ENCODE results near the gene TAF1.
"Not testable (repeated sequence)": the region's sequence is repeated elsewhere in the genome, so short reads cannot be mapped to it uniquely, and the experiment has no call there.

TAF1 gene

DNA sequence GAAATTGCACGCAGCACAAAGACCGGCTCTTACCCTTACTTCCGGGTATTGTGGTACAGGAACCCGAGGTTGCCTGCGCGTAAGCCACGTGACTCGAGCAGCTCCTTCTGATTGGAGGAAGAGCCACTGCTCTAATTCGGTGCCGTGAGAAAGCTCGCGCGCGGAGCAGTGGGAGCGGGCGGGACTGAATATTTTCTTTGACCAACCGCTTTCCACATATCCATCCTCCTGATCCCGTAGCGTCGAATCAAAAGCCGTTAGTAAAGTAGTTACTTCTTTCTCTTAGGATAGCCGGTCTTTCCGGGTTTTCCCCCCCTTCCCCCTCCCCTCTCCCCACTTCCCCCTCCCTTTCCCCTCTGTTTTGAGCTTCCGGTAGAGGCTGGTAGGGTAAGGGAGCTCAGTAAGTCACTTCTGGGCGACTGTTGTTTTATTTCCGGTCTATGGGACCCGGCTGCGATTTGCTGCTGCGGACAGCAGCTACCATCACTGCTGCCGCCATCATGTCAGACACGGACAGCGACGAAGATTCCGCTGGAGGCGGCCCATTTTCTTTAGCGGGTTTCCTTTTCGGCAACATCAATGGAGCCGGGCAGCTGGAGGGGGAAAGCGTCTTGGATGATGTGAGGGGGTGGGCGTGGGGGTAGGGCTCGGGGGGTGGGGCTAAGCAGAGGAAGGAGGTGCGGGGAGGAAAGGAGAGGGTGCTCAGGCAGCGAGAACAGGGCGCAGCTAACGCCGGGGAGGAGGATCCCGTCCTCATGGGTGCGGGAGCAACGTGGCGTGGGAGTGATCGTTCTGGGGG is at the start of gene TAF1:
Gene TAF1 (plus strand): TSS at position 483 of the 799 bp plus-strand sequence. CDS start 18 bp downstream, at position 501.
- peak; percentile 87 for DNase-seq

DNA sequence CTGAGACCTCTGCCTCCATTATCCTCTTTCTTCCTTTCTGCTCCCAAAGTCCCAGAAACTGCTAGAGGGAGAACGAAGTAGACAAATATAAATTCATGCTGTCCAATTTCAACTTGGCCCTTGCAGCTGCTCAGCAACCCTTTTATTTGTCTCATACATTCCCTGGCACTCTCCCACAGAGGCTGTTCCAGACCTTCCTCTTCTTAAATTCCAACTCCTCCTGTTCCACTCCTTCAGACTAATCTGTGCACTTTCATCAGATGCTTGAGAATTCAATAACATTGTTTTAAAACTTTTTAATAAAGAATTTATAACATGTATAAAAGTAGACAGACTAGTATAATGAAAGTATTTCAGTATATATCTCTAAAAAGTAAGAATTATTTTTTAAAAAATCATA is 49.2 kb upstream of the TAF1 start:
- DNase-seq = not testable (repeated sequence)

DNA sequence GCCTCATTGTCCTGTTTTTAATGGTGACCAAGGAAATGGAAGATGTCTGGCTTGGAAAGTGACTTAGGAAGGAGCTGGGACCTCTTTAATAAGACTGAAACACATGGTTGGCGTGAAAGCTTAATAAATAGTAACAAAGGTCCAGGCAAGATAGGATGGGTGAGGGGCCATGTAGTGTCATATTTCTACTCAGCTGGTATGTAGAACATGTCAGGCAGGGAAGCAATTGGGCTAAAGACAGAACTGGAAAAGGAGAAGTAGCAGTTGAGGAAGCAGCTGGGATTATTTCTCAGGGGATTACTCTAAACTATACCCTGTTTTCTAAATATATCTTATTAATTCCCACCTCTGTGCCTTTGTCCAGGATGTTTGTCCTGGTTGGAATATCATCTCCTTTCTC is 46.0 kb upstream of the TAF1 start:
- no peak for DNase-seq

DNA sequence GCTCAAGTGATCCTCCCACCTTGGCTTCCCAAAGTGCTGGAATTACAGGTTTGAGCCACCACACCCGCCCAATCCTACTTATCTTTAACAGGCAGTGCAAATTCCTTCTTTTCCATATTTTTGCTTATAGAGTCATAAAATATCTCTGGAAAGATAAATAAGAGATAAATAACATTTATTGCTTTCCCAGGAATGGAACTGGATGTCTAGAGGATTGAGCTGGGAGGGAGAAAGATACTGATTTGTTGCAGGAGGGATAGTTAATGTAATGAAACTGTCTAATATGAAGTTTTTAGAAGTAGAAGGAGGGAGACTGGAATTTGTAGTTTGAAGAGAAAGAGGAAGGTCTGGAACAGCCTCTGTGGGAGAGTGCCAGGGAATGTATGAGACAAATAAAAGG is 44.4 kb upstream of the TAF1 start:
- no peak for DNase-seq

GRCh38 chrX:71324452-71324851 is 41.7 kb upstream of the TAF1 start:
- DNase-seq = not testable (repeated sequence)

- DNase-seq = no peak
Measured at GRCh38 chrX:71326394-71326793, 39.8 kb upstream of the TAF1 start.

- not testable (repeated sequence) for DNase-seq
Measured at GRCh38 chrX:71349151-71349665, 16.9 kb upstream of the TAF1 start.

DNA sequence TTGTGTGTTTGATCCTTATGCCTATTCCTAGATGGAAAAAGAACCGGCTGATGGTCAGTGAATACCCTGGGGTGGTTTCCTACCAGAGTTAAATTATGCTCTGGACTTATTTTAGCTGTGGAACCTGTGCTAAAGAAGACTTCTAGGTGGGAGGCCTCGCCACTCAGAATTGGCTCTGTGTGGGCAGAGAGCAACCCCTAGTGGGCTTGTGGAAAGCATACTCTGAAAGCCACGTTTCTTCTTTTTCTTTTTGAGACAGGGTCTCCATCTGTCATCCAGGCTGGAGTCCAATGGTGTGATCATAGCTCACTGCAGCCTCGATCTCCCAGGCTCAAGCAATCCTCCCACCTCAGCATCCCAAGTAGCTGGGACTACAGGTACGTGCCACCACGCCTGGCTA is 16.3 kb upstream of the TAF1 start:
- not testable (repeated sequence) for DNase-seq

GRCh38 chrX:71352439-71352838 is 13.7 kb upstream of the TAF1 start:
- not testable (repeated sequence) for DNase-seq

DNA sequence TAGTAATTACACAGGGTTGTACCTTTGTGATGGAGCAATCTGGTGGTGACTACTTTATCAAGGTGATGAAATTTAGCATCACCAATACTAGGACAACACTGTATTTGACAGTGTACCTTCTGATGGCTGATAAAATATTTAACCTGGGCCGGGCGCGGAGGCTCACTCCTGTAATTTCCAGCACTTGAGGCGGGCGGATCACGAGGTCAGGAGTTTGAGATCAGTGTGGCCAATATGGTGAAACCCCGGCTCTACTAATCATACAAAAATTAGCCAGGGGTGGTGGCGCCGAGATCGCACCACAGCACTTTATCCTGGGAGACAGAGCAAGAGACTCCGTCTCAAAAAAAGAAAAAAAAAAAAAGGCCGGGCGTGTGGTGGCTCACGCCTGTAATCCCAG is 1.9 kb upstream of the TAF1 start:
- no peak for DNase-seq

DNA sequence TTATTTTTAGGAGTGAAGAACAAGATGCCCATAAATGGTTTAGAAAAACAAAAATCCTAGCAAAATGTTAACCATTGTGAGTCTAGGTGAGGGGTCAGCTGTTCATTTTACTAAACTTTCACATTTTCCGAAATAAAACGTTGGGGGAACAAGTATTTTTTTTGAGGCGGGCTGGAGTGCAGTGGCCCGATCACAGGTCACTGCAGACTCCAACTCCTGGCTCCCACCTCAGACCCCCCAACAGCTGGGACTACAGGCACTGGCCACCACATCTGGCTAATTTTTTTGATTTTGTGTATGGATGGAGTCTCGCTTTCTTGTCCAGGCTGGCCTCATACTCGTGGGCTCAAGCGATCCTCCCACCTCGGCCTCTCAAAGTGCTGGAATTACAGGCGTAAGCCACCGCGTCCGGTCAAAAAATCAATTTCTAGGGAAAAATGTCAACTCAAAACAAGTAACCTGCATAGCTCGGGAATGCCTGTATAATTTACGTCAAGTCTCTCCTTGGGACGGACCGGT is 742 bp upstream of the TAF1 start:
- no peak for DNase-seq

DNA sequence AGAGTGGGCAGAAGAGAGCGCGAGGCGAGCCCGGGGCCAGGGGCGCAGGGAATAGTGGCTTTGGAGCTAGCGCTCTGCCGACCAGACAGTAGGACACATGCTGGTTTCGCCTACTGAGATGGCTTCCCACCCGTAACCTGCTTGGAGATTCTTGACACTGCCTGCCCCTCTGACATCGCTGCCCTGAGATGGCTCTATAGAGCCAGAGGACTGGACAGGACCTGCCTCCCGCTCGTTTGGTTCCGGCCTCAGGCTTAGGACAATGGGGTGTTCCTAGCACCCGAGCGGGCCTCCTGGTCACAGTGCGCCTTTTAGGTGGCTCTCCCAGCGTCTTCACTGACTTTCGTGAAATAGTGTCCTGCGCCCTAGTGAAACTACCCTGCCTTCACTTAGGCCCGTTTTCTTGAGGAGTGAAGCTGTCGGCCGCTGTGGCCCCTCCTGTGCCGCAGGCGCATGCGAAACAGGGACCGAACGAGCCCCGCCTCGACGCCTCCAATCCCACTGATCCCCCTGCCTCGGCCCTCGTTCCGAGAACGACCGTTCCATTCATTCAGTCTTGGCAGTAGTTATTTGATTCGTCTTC is 608 bp downstream of the TAF1 start:
- peak; percentile 19 for DNase-seq

- DNase-seq = no peak
Measured at GRCh38 chrX:71367396-71367795, 1.2 kb downstream of the TAF1 start.

DNA sequence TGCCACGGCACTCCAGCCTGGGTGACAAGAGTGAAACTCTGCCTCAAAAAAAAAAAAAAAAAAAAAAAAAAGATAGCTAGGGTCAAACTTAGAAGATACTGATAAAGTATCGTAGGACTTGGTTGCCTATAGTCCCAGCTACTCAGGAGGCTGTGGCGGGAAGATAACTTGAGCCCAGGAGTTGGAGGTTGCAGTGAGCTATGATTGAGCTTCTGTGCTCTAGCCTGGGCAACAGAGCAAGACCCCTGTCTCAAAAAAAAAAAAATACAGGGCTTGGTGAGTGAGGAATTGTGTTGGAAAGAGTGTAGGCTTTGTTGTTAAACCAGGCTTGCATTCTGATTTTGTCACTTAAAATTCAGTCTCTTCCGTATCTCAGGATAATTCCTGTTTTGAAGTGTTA is 6.2 kb downstream of the TAF1 start:
- DNase-seq = no peak

- no peak for DNase-seq
Measured at GRCh38 chrX:71378732-71379131, 12.6 kb downstream of the TAF1 start.

- not testable (repeated sequence) for DNase-seq
Measured at GRCh38 chrX:71391725-71392124, 25.6 kb downstream of the TAF1 start.

DNA sequence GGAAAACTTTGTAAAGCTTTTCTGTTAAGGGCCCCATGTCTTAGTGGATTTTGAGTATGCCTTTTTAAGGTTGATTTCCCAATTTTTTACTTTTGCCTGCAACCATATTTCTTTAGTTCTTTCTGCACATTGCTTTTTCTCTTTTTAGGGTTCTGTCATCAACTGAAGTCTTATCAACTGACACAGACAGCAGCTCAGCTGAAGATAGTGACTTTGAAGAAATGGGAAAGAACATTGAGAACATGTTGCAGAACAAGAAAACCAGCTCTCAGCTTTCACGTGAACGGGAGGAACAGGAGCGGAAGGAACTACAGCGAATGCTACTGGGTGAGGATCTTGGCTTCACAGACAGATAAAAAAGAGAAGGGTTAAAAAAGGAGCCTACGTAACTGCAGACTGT is 27.8 kb downstream of the TAF1 start:
- no peak for DNase-seq

DNA sequence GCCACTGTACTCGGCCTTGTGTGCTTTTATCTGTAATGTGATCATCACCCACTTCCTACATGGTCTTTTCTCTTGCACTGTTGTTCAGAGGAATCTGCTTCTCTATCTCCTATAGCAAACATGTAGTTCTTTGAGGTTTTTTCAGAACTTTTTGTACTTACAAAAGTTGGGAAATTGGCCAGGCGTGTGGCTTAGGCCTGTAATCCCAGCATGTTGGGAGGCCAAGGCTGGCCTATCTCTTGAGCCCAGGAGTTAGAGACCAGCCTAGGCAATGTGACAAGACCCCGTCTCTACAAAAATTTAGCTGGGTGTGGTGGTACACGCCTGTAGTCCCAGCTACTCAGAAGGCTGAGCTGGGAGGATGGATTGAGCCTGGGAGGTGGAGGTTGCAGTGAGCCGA is 30.4 kb downstream of the TAF1 start:
- no peak for DNase-seq

- DNase-seq = no peak
Measured at GRCh38 chrX:71400710-71401109, 34.6 kb downstream of the TAF1 start.

DNA sequence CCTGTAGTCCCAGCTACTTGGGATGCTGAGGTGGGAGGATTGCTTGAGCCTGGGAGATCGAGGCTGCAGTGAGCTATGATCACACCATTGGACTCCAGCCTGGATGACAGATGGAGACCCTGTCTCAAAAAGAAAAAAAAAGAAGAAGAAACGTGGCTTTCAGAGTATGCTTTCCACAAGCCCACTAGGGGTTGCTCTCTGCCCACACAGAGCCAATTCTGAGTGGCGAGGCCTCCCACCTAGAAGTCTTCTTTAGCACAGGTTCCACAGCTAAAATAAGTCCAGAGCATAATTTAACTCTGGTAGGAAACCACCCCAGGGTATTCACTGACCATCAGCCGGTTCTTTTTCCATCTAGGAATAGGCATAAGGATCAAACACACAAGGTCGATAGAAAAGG is 50.1 kb downstream of the TAF1 start:
- not testable (repeated sequence) for DNase-seq

- no peak for DNase-seq
Measured at GRCh38 chrX:71420686-71421085, 54.5 kb downstream of the TAF1 start.

DNA sequence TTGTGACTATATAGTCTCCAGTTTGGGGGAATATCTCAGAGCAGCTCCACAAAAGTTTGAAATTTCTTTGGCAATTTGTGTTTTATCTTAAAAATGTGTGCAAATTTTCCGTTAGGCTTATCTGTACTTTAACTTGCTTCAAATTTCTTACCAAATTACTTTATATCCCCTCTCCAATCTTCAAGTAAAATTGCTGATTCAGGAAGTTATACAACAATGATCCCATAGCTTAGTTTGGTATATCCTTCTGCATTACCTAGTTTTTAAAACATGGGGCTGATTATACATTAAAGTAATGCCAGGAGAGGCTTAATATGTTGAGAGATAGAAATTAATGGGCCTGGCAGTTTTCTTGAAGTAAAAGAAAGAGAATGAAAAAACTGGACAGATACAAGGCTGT is 66.6 kb downstream of the TAF1 start:
- DNase-seq = no peak

GRCh38 chrX:71438750-71439149 is 72.6 kb downstream of the TAF1 start:
- no peak for DNase-seq

- DNase-seq = no peak
Measured at GRCh38 chrX:71439420-71439819, 73.3 kb downstream of the TAF1 start.

All from NK-92 treated with Interleukin-12 subunit alpha and Interleukin-12 subunit beta, amount 100 ng/mL, for 24 hours (cell line).